GM23338 (cell line): Measurements from ENCODE around the gene ZNFX1. TPM values are rescaled to one million over a fixed set of nuclear protein-coding genes. Genes with fewer than 3 reads are reported as not detected.

Experiments used
- ATAC-seq: fragments of 200-7000 bp; cut with Tn5 transposase; 3 replicates; pipeline ENCODE4 v1.9.1; 2020
- DNase-seq: peaks from one replicate; pipeline ENCODE4 v3.0.0-alpha.2; 2015; ENCODE audit warnings: low spot score
- H2AFZ ChIP-seq: fragments of 200-600 bp; sonication (generic); 2 replicates; pipeline ENCODE4 v1.8.0; 2016; ENCODE audit warnings: antibody characterized with exemption, mild to moderate bottlenecking, moderate library complexity
- H3F3A ChIP-seq: fragments of 200-600 bp; sonication (generic); replicated peaks from 2 replicates; pipeline ENCODE4 v1.8.0; 2017; ENCODE audit warnings: antibody characterized with exemption, mixed run types, low read depth
- H3K27ac ChIP-seq: fragments of 200-600 bp; sonication (generic); 2 replicates; pipeline ENCODE4 v1.6.1; 2016; ENCODE audit warnings: low read depth
- H3K27me3 ChIP-seq: fragments of 200-600 bp; sonication (generic); 2 replicates; pipeline ENCODE4 v1.8.0; 2016; ENCODE audit warnings: mild to moderate bottlenecking, mixed run types, moderate library complexity; ENCODE audit not compliant: insufficient read depth
- H3K36me3 ChIP-seq: fragments of 200-600 bp; sonication (generic); 2 replicates; pipeline ENCODE4 v1.8.0; 2016; ENCODE audit warnings: mild to moderate bottlenecking; ENCODE audit not compliant: insufficient read depth
- H3K4me1 ChIP-seq: fragments of 200-600 bp; sonication (generic); 2 replicates; pipeline ENCODE4 v1.8.0; 2016; ENCODE audit warnings: mild to moderate bottlenecking, moderate library complexity; ENCODE audit not compliant: insufficient read depth
- H3K4me2 ChIP-seq: fragments of 200-600 bp; sonication (generic); 2 replicates; pipeline ENCODE4 v1.7.1; 2017; ENCODE audit warnings: mixed run types
- H3K4me3 ChIP-seq: fragments of 200-600 bp; sonication (generic); 2 replicates; pipeline ENCODE4 v1.6.1; 2016; ENCODE audit warnings: mixed run types
- H3K79me2 ChIP-seq: fragments of 200-600 bp; sonication (generic); replicated peaks from 2 replicates; pipeline ENCODE4 v1.8.0; 2017; ENCODE audit warnings: mild to moderate bottlenecking; ENCODE audit not compliant: insufficient read depth
- H3K9me2 ChIP-seq: fragments of 200-600 bp; sonication (generic); 2 replicates; pipeline ENCODE4 v1.8.0; 2017; ENCODE audit not compliant: insufficient read depth
- H4K20me1 ChIP-seq: fragments of 200-600 bp; sonication (generic); replicated peaks from 2 replicates; pipeline ENCODE4 v1.8.0; 2017; ENCODE audit warnings: mild to moderate bottlenecking; ENCODE audit not compliant: insufficient read depth
- H3K27ac Mint-ChIP-seq: 2 replicates; pipeline ENCODE4 v1.8.0; 2020; ENCODE audit warnings: inconsistent platforms, mild to moderate bottlenecking, moderate library complexity, mixed read lengths
- H3K27me3 Mint-ChIP-seq: 3 replicates; pipeline ENCODE4 v1.8.0; 2022; ENCODE audit warnings: low read depth, mild to moderate bottlenecking, moderate library complexity, mixed read lengths, inconsistent platforms; ENCODE audit not compliant: insufficient read depth, poor library complexity
- H3K36me3 Mint-ChIP-seq: 3 replicates; pipeline ENCODE4 v1.8.0; 2021; ENCODE audit warnings: low read depth, mild to moderate bottlenecking, inconsistent platforms, moderate library complexity, mixed read lengths
- H3K4me1 Mint-ChIP-seq: 3 replicates; pipeline ENCODE4 v1.8.0; 2020; ENCODE audit warnings: mild to moderate bottlenecking, inconsistent platforms, mixed read lengths
- H3K4me3 Mint-ChIP-seq: 3 replicates; pipeline ENCODE4 v1.8.0; 2021; ENCODE audit warnings: moderate library complexity, mild to moderate bottlenecking, inconsistent platforms, mixed read lengths
- H3K9me3 Mint-ChIP-seq: 3 replicates; pipeline ENCODE4 v1.8.0; 2020; ENCODE audit warnings: moderate library complexity, mild to moderate bottlenecking, inconsistent platforms, mixed read lengths
- EZH2 ChIP-seq: fragments of 200-600 bp; sonication (generic); IDR thresholded peaks from one replicate; pipeline ENCODE4 v1.8.0; 2017; ENCODE audit warnings: antibody characterized with exemption, mild to moderate bottlenecking, low read depth; ENCODE audit not compliant: unreplicated experiment
- JUNB ChIP-seq: IDR thresholded peaks from one replicate; pipeline ENCODE4 v1.6.1; 2016; ENCODE audit warnings: antibody characterized with exemption; ENCODE audit not compliant: unreplicated experiment
- NANOG ChIP-seq: IDR thresholded peaks from 2 replicates; pipeline ENCODE4 v1.6.1; 2016; ENCODE audit warnings: antibody characterized with exemption, borderline replicate concordance
- STAT1 ChIP-seq: IDR thresholded peaks from one replicate; pipeline ENCODE4 v1.6.1; 2016; ENCODE audit warnings: antibody characterized with exemption; ENCODE audit not compliant: unreplicated experiment
- ZNF114 ChIP-seq: fragments of 250-450 bp; sonication (Bioruptor Pico); IDR thresholded peaks from 2 replicates; pipeline ENCODE4 v1.5.0; 2020; ENCODE audit warnings: mild to moderate bottlenecking, moderate library complexity
- ZNF331 ChIP-seq: fragments of 250-450 bp; sonication (Bioruptor Pico); IDR thresholded peaks from 2 replicates; pipeline ENCODE4 v1.5.0; 2020; ENCODE audit warnings: low read depth, mild to moderate bottlenecking, moderate library complexity
- polyA plus RNA-seq: library from polyadenylated mRNA; unstranded; fragments of >200 nt; fragmentation: Nextera tagmentation; extraction: Ambion mirVana; gene quantifications from 2 replicates; pipeline ENCODE4 v1.2.1, GENCODE V29; 2016
- total RNA-seq: library from RNA; depleted of rRNA; stranded (reverse); fragments of >200 nt; shearing (Covaris generic); gene quantifications from 2 replicates; pipeline ENCODE4 v1.2.3, GENCODE V29; 2014
- TF ChIP-seq, protein P1 (sequence below): fragments of 250-450 bp; sonication (Bioruptor Pico); IDR thresholded peaks from 2 replicates; pipeline ENCODE4 v1.5.0; 2020; ENCODE audit warnings: mild to moderate bottlenecking, moderate library complexity
- TF ChIP-seq, protein P2 (sequence below), 2 experiments: fragments of 200-600 bp in 1 of 2; sonication (generic) in 1 of 2; conservative IDR thresholded peaks; 2 replicates each; pipeline versions ENCODE4 v1.5.1 to v1.6.1; 2016 to 2017; ENCODE audit warnings: antibody characterized with exemption in 2 of 2, low read depth in 2 of 2, mild to moderate bottlenecking in 2 of 2, moderate library complexity in 1 of 2

ZNFX1 gene
- total and polyA plus RNA-seq, 2 experiments from 2014 or later, result 6.1 to 12.1 TPM

DNA sequence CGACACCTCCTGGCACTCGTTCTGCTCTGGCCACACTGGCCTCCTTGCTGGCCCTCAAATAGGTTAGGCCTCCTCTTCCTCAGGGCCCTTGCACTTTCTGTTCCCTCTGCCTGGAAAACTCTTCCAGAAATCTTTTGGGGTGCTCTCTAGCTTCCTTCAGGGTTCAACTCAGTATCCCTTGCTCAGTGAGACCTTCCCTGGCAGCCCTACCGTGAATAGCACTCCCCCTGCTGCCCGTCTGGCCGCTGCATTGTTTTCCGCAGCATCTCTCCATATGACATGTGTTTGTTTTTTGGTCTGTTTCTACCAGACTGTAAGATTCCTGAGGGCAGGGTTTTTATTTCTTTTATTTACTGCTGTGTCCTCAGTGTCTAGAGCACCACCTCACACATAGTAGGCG lies 52.0 kb downstream of the ZNFX1 start:
- no peak overlapping the region for H3K4me2 ChIP-seq
- no peaks in the 10 kb centered on the region for H3K9me3 Mint-ChIP-seq
- H3K4me1 ChIP-seq, result no peaks in the 10 kb centered on the region
- H3K27ac ChIP-seq, result no peak overlapping the region
- DNase-seq, result no peak
- peaks cover 86% of the 10 kb centered on the region for H3K36me3 Mint-ChIP-seq
- H3K27me3 ChIP-seq, result no peaks in the 10 kb centered on the region
- H3K36me3 ChIP-seq, result peaks cover 39% of the 10 kb centered on the region
- TF ChIP-seq NANOG (no peak), ZNF331 (CRISPR knock-in tag) (no peak), ZNF114 (CRISPR knock-in tag) (no peak), JUNB (no peak), STAT1 (no peak), EZH2 (no peak)
- TF ChIP-seq, protein P1, sequence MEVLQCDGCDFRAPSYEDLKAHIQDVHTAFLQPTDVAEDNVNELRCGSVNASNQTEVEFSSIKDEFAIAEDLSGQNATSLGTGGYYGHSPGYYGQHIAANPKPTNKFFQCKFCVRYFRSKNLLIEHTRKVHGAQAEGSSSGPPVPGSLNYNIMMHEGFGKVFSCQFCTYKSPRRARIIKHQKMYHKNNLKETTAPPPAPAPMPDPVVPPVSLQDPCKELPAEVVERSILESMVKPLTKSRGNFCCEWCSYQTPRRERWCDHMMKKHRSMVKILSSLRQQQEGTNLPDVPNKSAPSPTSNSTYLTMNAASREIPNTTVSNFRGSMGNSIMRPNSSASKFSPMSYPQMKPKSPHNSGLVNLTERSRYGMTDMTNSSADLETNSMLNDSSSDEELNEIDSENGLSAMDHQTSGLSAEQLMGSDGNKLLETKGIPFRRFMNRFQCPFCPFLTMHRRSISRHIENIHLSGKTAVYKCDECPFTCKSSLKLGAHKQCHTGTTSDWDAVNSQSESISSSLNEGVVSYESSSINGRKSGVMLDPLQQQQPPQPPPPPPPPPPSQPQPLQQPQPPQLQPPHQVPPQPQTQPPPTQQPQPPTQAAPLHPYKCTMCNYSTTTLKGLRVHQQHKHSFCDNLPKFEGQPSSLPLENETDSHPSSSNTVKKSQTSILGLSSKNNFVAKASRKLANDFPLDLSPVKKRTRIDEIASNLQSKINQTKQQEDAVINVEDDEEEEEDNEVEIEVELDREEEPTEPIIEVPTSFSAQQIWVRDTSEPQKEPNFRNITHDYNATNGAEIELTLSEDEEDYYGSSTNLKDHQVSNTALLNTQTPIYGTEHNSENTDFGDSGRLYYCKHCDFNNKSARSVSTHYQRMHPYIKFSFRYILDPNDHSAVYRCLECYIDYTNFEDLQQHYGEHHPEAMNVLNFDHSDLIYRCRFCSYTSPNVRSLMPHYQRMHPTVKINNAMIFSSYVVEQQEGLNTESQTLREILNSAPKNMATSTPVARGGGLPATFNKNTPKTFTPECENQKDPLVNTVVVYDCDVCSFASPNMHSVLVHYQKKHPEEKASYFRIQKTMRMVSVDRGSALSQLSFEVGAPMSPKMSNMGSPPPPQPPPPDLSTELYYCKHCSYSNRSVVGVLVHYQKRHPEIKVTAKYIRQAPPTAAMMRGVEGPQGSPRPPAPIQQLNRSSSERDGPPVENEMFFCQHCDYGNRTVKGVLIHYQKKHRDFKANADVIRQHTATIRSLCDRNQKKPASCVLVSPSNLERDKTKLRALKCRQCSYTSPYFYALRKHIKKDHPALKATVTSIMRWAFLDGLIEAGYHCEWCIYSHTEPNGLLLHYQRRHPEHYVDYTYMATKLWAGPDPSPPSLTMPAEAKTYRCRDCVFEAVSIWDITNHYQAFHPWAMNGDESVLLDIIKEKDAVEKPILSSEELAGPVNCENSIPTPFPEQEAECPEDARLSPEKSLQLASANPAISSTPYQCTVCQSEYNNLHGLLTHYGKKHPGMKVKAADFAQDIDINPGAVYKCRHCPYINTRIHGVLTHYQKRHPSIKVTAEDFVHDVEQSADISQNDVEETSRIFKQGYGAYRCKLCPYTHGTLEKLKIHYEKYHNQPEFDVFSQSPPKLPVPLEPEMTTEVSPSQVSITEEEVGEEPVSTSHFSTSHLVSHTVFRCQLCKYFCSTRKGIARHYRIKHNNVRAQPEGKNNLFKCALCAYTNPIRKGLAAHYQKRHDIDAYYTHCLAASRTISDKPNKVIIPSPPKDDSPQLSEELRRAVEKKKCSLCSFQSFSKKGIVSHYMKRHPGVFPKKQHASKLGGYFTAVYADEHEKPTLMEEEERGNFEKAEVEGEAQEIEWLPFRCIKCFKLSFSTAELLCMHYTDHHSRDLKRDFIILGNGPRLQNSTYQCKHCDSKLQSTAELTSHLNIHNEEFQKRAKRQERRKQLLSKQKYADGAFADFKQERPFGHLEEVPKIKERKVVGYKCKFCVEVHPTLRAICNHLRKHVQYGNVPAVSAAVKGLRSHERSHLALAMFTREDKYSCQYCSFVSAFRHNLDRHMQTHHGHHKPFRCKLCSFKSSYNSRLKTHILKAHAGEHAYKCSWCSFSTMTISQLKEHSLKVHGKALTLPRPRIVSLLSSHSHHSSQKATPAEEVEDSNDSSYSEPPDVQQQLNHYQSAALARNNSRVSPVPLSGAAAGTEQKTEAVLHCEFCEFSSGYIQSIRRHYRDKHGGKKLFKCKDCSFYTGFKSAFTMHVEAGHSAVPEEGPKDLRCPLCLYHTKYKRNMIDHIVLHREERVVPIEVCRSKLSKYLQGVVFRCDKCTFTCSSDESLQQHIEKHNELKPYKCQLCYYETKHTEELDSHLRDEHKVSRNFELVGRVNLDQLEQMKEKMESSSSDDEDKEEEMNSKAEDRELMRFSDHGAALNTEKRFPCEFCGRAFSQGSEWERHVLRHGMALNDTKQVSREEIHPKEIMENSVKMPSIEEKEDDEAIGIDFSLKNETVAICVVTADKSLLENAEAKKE, result no peak
- TF ChIP-seq, protein P2, sequence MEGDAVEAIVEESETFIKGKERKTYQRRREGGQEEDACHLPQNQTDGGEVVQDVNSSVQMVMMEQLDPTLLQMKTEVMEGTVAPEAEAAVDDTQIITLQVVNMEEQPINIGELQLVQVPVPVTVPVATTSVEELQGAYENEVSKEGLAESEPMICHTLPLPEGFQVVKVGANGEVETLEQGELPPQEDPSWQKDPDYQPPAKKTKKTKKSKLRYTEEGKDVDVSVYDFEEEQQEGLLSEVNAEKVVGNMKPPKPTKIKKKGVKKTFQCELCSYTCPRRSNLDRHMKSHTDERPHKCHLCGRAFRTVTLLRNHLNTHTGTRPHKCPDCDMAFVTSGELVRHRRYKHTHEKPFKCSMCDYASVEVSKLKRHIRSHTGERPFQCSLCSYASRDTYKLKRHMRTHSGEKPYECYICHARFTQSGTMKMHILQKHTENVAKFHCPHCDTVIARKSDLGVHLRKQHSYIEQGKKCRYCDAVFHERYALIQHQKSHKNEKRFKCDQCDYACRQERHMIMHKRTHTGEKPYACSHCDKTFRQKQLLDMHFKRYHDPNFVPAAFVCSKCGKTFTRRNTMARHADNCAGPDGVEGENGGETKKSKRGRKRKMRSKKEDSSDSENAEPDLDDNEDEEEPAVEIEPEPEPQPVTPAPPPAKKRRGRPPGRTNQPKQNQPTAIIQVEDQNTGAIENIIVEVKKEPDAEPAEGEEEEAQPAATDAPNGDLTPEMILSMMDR (conservative IDR thresholded peaks at IDR 0.05; ENCODE audit: low read depth in 2 of 2), result peak; percentile 38 to 41
- no peaks in the 10 kb centered on the region for H3K27me3 Mint-ChIP-seq
- H3K9me2 ChIP-seq, result no peaks in the 10 kb centered on the region
- ATAC-seq, result no peak
- peaks cover 6% of the 10 kb centered on the region for H3K79me2 ChIP-seq
- H4K20me1 ChIP-seq, result peaks cover 7% of the 10 kb centered on the region
- H2AFZ ChIP-seq, result no peak overlapping the region
- H3K4me3 ChIP-seq, result no peak overlapping the region
- no peak overlapping the region for H3K4me3 Mint-ChIP-seq
- no peaks in the 10 kb centered on the region; the same call in 2 of the 3 replicates for H3K4me1 Mint-ChIP-seq
- 0 out of 2 replicates have a peak, but pooled peaks cover 2% of the 10 kb centered on the region for H3F3A ChIP-seq
- H3K27ac Mint-ChIP-seq, result no peak overlapping the region
